Prostate gland (tissue), 2 donors: ENCODE measurements around the gene NEK7. TPM values are rescaled to one million over a fixed set of nuclear protein-coding genes. Genes with fewer than 3 reads are reported as not detected.

Experiments
- DNase-seq: peaks from one replicate; pipeline ENCODE4 v3.0.0-alpha.2; 2019; ENCODE audit warnings: low spot score
- H3K27ac ChIP-seq, 2 donors: fragments of 200-600 bp; sonication (generic); 2 replicates each; pipeline ENCODE4 v1.5.1; 2017 to 2019
- H3K27me3 ChIP-seq: fragments of 200-600 bp; sonication (generic); replicated peaks from 2 replicates; pipeline ENCODE4 v1.5.1; 2019; ENCODE audit not compliant: insufficient read depth
- H3K36me3 ChIP-seq, 2 donors: fragments of 200-600 bp; sonication (generic); 1 replicate in 1 of 2; 2 replicates in 1 of 2; pipeline versions ENCODE4 v1.5.1 to v1.8.1; 2017 to 2019
- H3K4me1 ChIP-seq: fragments of 200-600 bp; sonication (generic); replicated peaks from 2 replicates; pipeline ENCODE4 v1.5.1; 2019
- H3K4me3 ChIP-seq, 2 donors: fragments of 200-600 bp; sonication (generic); 2 replicates each; pipeline ENCODE4 v1.5.1; 2017 to 2019
- H3K9me3 ChIP-seq: fragments of 200-600 bp; sonication (generic); 2 replicates; pipeline ENCODE4 v1.5.1; 2017
- CTCF ChIP-seq, 4 experiments: fragments of 200-600 bp in 2 of 4; fragments of 450-650 bp in 2 of 4; sonication (generic) in 2 of 4; IDR thresholded peaks; 1 replicate in 3 of 4; 2 replicates in 1 of 4; pipeline ENCODE4 v1.5.1; 2016 to 2019; ENCODE audit warnings: antibody characterized with exemption in 4 of 4, mild to moderate bottlenecking in 2 of 4, moderate library complexity in 2 of 4
- POLR2A ChIP-seq: fragments of 450-650 bp; IDR thresholded peaks from one replicate; pipeline ENCODE4 v1.6.1; 2016; ENCODE audit warnings: antibody characterized with exemption, mild to moderate bottlenecking
- POLR2AphosphoS5 ChIP-seq: sonication (generic); formaldehyde crosslinking; IDR thresholded peaks from one replicate; pipeline ENCODE4 v1.6.1; 2017; ENCODE audit warnings: antibody characterized with exemption
- WGBS: methylation state at CpG from one replicate; pipeline ENCODE4 v1.1.5; 2018; 5-methylcytosine and 5-hydroxymethylcytosine counted together
- intact Hi-C: fragments of 100-400 bp; cut with DNase I; formaldehyde crosslinking; loops from one replicate; pipeline ENCODE4 v1.14.2; 2022
- total RNA-seq, 2 donors: library from RNA; depleted of rRNA; stranded (reverse); fragments of >200 nt; gene quantifications; one replicate each; pipeline ENCODE4 v1.1.0, GENCODE V29; 2016

The NEK7 gene
- total RNA-seq, 2 donors from 2014 or later, result 53.3 to 70.9 TPM

GRCh38 chr1:198335663-198336062 lies 178.9 kb downstream of the NEK7 start:
- intact Hi-C loops, result no loop called here
- Histone ChIP-seq H3K27me3 (no peaks in the 10 kb centered on the region), H3K36me3 (no peaks in the 10 kb centered on the region), H3K9me3 (no peaks in the 10 kb centered on the region), H3K27ac (no peak overlapping the region), H3K4me3 (no peak overlapping the region), H3K4me1 (no peaks in the 10 kb centered on the region)
- DNase-seq, result no peak
- TF ChIP-seq POLR2A (no peak), CTCF (IDR thresholded peaks at IDR 0.05) (no peak), POLR2AphosphoS5 (no peak)
- WGBS, result 91% methylated on average over 1 of the region's 1 CpG

GRCh38 chr1:198337886-198338285 lies 181.1 kb downstream of the NEK7 start:
- intact Hi-C loops, result no loop called here
- H3K36me3 ChIP-seq, result no peaks in the 10 kb centered on the region
- no peak overlapping the region for H3K4me3 ChIP-seq
- no peaks in the 10 kb centered on the region for H3K27me3 ChIP-seq
- DNase-seq, result no peak
- H3K4me1 ChIP-seq, result no peaks in the 10 kb centered on the region
- TF ChIP-seq POLR2A (no peak), CTCF (IDR thresholded peaks at IDR 0.05) (no peak), POLR2AphosphoS5 (no peak)
- no peaks in the 10 kb centered on the region for H3K9me3 ChIP-seq
- H3K27ac ChIP-seq, result no peak overlapping the region

GRCh38 chr1:198340139-198340538 lies 183.3 kb downstream of the NEK7 start:
- no peaks in the 10 kb centered on the region for H3K27me3 ChIP-seq
- 93% methylated on average over 1 of the region's 1 CpG for WGBS
- intact Hi-C loops, result no loop called here

GRCh38 chr1:198346178-198346577 lies 189.4 kb downstream of the NEK7 start:
- WGBS, result 66% methylated on average over 3 of the region's 3 CpGs
- no peaks in the 10 kb centered on the region for H3K9me3 ChIP-seq

More at GRCh38 chr1:198340139-198340538, 183.3 kb downstream of the NEK7 start:
- H3K9me3 ChIP-seq, result no peaks in the 10 kb centered on the region
- H3K36me3 ChIP-seq, result no peaks in the 10 kb centered on the region
- no peak for DNase-seq
- no peaks in the 10 kb centered on the region for H3K4me1 ChIP-seq
- H3K4me3 ChIP-seq, result no peak overlapping the region
- H3K27ac ChIP-seq, result no peak overlapping the region
- TF ChIP-seq POLR2AphosphoS5, result no peak
- TF ChIP-seq CTCF (IDR thresholded peaks at IDR 0.05), result no peak
- TF ChIP-seq POLR2A, result no peak

GRCh38 chr1:198350456-198350855 lies 193.7 kb downstream of the NEK7 start:
- H3K4me3 ChIP-seq, result no peak overlapping the region
- no peaks in the 10 kb centered on the region for H3K4me1 ChIP-seq
- H3K27ac ChIP-seq, result no peak overlapping the region
- TF ChIP-seq POLR2A, result no peak
- TF ChIP-seq CTCF (IDR thresholded peaks at IDR 0.05), result no peak
- no peak for TF ChIP-seq POLR2AphosphoS5
- H3K9me3 ChIP-seq, result no peaks in the 10 kb centered on the region
- no peak for DNase-seq
- H3K36me3 ChIP-seq, result no peaks in the 10 kb centered on the region
- intact Hi-C loops, result loop anchor here (10.0 kb wide), 1 partner anchor 266 kb away; no protein-coding TSS in a partner anchor
- no peaks in the 10 kb centered on the region for H3K27me3 ChIP-seq

More at GRCh38 chr1:198346178-198346577, 189.4 kb downstream of the NEK7 start:
- Histone ChIP-seq H3K27ac (no peak overlapping the region), H3K27me3 (no peaks in the 10 kb centered on the region), H3K36me3 (no peaks in the 10 kb centered on the region), H3K4me1 (no peaks in the 10 kb centered on the region), H3K4me3 (no peak overlapping the region)
- intact Hi-C loops, result no loop called here
- no peak for DNase-seq
- TF ChIP-seq CTCF (IDR thresholded peaks at IDR 0.05) (no peak), POLR2A (no peak)
